ENCODE results near the gene NHLH2.

- no peak for TF ChIP-seq CTCF (IDR thresholded peaks at IDR 0.05; ENCODE audit: low read depth, low read length, missing input control)
- no peak for TF ChIP-seq GABPA (IDR thresholded peaks at IDR 0.05 in 1 of 2, conservative IDR thresholded peaks at IDR 0.05 in 1 of 2)
- TF ChIP-seq JUND (IDR thresholded peaks at IDR 0.05): no peak
- TF ChIP-seq MAX (IDR thresholded peaks at IDR 0.05): no peak
- TF ChIP-seq REST (IDR thresholded peaks at IDR 0.05): no peak
- no peak for TF ChIP-seq TAF1 (conservative IDR thresholded peaks at IDR 0.05)
Observed at GRCh38 chr1:115805597-115805996, 35.3 kb downstream of the NHLH2 start.
